22Rv1 (cell line): ENCODE data around the gene FAM210A.

Source experiments
- ZFX ChIP-seq: fragments of 450-650 bp; IDR thresholded peaks from 2 replicates; pipeline ENCODE4 v1.6.1; 2017; ENCODE audit warnings: antibody characterized with exemption, borderline replicate concordance
- TF ChIP-seq, protein P1 (sequence below): fragments of 450-650 bp; IDR thresholded peaks from 2 replicates; pipeline ENCODE4 v1.5.1; 2017; ENCODE audit warnings: mild to moderate bottlenecking

DNA sequence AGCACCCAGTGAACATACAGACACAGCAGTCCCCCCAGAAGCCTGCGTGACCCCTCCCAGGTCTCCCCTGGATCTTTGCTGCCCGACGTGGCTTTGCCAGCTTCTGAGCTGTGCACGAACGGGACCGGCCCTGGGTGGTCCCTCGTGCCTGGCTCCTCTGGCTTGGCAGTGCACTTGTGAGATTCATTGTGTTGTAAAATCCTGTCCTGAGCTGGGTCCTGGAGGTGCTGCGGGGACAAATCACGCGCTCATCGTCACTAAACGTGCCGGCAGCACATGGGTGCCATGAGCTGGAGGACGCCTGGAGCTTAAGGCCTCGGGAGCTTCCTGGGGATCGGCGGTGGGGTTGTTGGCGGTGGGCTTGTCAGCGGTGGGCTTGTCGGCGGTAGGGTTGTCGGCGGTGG, 104.9 kb downstream of the FAM210A start:
- TF ChIP-seq, protein P1, sequence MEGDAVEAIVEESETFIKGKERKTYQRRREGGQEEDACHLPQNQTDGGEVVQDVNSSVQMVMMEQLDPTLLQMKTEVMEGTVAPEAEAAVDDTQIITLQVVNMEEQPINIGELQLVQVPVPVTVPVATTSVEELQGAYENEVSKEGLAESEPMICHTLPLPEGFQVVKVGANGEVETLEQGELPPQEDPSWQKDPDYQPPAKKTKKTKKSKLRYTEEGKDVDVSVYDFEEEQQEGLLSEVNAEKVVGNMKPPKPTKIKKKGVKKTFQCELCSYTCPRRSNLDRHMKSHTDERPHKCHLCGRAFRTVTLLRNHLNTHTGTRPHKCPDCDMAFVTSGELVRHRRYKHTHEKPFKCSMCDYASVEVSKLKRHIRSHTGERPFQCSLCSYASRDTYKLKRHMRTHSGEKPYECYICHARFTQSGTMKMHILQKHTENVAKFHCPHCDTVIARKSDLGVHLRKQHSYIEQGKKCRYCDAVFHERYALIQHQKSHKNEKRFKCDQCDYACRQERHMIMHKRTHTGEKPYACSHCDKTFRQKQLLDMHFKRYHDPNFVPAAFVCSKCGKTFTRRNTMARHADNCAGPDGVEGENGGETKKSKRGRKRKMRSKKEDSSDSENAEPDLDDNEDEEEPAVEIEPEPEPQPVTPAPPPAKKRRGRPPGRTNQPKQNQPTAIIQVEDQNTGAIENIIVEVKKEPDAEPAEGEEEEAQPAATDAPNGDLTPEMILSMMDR, result no peak
- no peak for TF ChIP-seq ZFX
